ENCODE results near the gene NIP7. TPM values are rescaled to one million over a fixed set of nuclear protein-coding genes. Genes with fewer than 3 reads are reported as not detected.

The NIP7 gene
- total and polyA plus RNA-seq, 9 of the 15 experiments (the other 6 are each of a cell fraction or from before 2014, with no cell fraction given): 28.9 to 85.5 (median 72.5) TPM

DNA sequence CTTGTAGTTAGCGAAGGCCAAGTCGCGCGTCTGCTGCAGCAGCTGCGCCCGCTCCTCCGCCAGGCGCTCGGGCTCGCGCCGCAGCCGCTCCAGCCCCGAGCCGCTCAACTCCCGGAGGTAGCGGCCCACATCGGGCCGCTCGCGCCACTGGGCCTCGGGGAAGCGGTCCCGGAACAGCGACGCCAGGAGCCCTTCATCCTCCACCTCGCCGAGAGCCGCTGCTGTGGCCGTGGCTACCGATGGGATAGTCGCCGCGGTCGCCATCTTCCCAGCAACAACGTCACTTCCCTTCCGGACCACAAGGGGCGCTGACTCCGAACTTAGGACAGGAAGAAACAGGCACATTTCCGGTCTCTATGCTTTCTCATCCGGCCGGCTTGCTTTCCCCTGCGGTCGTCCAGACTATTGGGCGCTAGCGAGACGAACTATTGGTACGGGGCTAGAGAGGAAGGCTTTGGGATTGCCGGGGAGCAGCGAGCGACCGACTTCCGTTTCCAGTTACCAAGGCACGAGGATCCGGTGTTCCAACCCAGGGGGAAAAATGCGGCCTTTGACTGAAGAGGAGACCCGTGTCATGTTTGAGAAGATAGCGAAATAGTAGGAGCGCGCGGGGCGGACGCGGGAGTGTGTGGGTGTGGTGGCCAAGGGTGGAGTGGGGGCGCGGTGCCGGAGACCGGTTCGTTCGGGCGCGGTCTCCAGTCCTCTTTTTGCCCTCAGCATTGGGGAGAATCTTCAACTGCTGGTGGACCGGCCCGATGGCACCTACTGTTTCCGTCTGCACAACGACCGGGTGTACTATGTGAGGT lies at the start of gene NIP7, which contains the start of gene COG8 (continued):
- no peak for TF ChIP-seq MEF2A (IDR thresholded peaks at IDR 0.05; ENCODE audit: control insufficient read depth, low read depth, low read length)
- TF ChIP-seq ARHGAP35 (IDR thresholded peaks at IDR 0.05; ENCODE audit: partially characterized antibody): no peak
- TF ChIP-seq SAFB (IDR thresholded peaks at IDR 0.05; ENCODE audit: borderline replicate concordance, low read depth, low read length): no peak
- TF ChIP-seq ZNF699 (CRISPR knock-in tag; IDR thresholded peaks at IDR 0.05; ENCODE audit: insufficient replicate concordance): no peak
- peak; percentile 98 for TF ChIP-seq EP400 (IDR thresholded peaks at IDR 0.05)
- TF ChIP-seq SLC30A9 (CRISPR knock-in tag; IDR thresholded peaks at IDR 0.05): no peak
- TF ChIP-seq ZBTB43 (CRISPR knock-in tag; IDR thresholded peaks at IDR 0.05): no peak
- TF ChIP-seq TCFL5 (CRISPR knock-in tag; conservative IDR thresholded peaks at IDR 0.05): no peak
- no peak; the same call in 1 of the 2 replicates for TF ChIP-seq TGIF2 (CRISPR knock-in tag; IDR thresholded peaks at IDR 0.05)
- TF ChIP-seq ZNF75A (CRISPR knock-in tag; IDR thresholded peaks at IDR 0.05): no peak
- no peak for TF ChIP-seq FOS (IDR thresholded peaks at IDR 0.05; ENCODE audit: extremely low read depth, insufficient read length)
- TF ChIP-seq SP2 (IDR thresholded peaks at IDR 0.05; ENCODE audit: extremely low read depth, low read depth, low read length, poor library complexity, severe bottlenecking): peak; percentile 94
- peak; percentile 89 for TF ChIP-seq CTBP1 (IDR thresholded peaks at IDR 0.05; ENCODE audit: borderline replicate concordance)
- TF ChIP-seq SETDB1 (IDR thresholded peaks at IDR 0.05; ENCODE audit: low read length): no peak
- TF ChIP-seq NFIC (IDR thresholded peaks at IDR 0.05): no peak; the same call in 1 of the 2 replicates
- TF ChIP-seq HNRNPH1 (optimal IDR thresholded peaks at IDR 0.05; ENCODE audit: low read depth, low read length): no peak
- 0 out of 2 replicates have a peak, but pooled peaks have one; percentile 34 for TF ChIP-seq ARID1B (IDR thresholded peaks at IDR 0.05)
- TF ChIP-seq HMG20B (CRISPR knock-in tag; IDR thresholded peaks at IDR 0.05): no peak
- no peak for TF ChIP-seq NFE2 (IDR thresholded peaks at IDR 0.05; ENCODE audit: low read depth)
- TF ChIP-seq THAP7 (CRISPR knock-in tag; IDR thresholded peaks at IDR 0.05): no peak
- TF ChIP-seq KLF6 (CRISPR knock-in tag; IDR thresholded peaks at IDR 0.05; ENCODE audit: borderline replicate concordance): no peak
- peak; percentile 93 for TF ChIP-seq SUPT5H (IDR thresholded peaks at IDR 0.05)
- peak; percentile 90 for TF ChIP-seq SIN3B (IDR thresholded peaks at IDR 0.05; ENCODE audit: low read depth)
- no peak for TF ChIP-seq RBM25 (IDR thresholded peaks at IDR 0.05; ENCODE audit: low read depth, low read length, severe bottlenecking)
- 0 out of 2 replicates have a peak, but pooled peaks have one; percentile 26 for TF ChIP-seq MIER1 (IDR thresholded peaks at IDR 0.05; ENCODE audit: low read depth)
- TF ChIP-seq, protein P1, sequence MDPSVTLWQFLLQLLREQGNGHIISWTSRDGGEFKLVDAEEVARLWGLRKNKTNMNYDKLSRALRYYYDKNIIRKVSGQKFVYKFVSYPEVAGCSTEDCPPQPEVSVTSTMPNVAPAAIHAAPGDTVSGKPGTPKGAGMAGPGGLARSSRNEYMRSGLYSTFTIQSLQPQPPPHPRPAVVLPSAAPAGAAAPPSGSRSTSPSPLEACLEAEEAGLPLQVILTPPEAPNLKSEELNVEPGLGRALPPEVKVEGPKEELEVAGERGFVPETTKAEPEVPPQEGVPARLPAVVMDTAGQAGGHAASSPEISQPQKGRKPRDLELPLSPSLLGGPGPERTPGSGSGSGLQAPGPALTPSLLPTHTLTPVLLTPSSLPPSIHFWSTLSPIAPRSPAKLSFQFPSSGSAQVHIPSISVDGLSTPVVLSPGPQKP (CRISPR knock-in tag; IDR thresholded peaks at IDR 0.05): no peak

All from K562 (cell line).